Endothelial cell (in vitro differentiated cells): Measurements from ENCODE around the gene CACYBP. TPM values are rescaled to one million over a fixed set of nuclear protein-coding genes. Genes with fewer than 3 reads are reported as not detected.
A peak's percentile ranks its signal among the peaks of the same experiment; 100 is the strongest.

Experiments used
- DNase-seq: peaks from one replicate; pipeline ENCODE4 v3.0.0; 2021; ENCODE audit warnings: low spot score
- H3K27ac Mint-ChIP-seq: one replicate; pipeline ENCODE4 v1.8.0; 2021; ENCODE audit warnings: mixed read lengths, inconsistent platforms; ENCODE audit not compliant: unreplicated experiment
- H3K27me3 Mint-ChIP-seq: one replicate; pipeline ENCODE4 v1.8.0; 2021; ENCODE audit warnings: mild to moderate bottlenecking, moderate library complexity, mixed read lengths, inconsistent platforms; ENCODE audit not compliant: unreplicated experiment
- H3K36me3 Mint-ChIP-seq: one replicate; pipeline ENCODE4 v1.8.0; 2021; ENCODE audit warnings: mild to moderate bottlenecking, low read depth, mixed read lengths, inconsistent platforms; ENCODE audit not compliant: unreplicated experiment
- H3K4me1 Mint-ChIP-seq: one replicate; pipeline ENCODE4 v1.8.0; 2021; ENCODE audit warnings: mild to moderate bottlenecking, mixed read lengths, inconsistent platforms; ENCODE audit not compliant: unreplicated experiment
- H3K4me3 Mint-ChIP-seq: one replicate; pipeline ENCODE4 v1.8.0; 2021; ENCODE audit warnings: mild to moderate bottlenecking, mixed read lengths, inconsistent platforms; ENCODE audit not compliant: unreplicated experiment
- H3K9me3 Mint-ChIP-seq: one replicate; pipeline ENCODE4 v1.8.0; 2021; ENCODE audit warnings: mixed read lengths, inconsistent platforms; ENCODE audit not compliant: unreplicated experiment
- CTCF ChIP-seq: fragments of 200-600 bp; sonication (generic); IDR thresholded peaks from one replicate; pipeline ENCODE4 v1.5.0; 2021; ENCODE audit warnings: antibody characterized with exemption; ENCODE audit not compliant: unreplicated experiment
- total RNA-seq: library from RNA; stranded (reverse); fragmentation: NEBNext Ultra II Directional; extraction: Animal tissue kit (Norgen Biotek cat#: 25700); gene quantifications from one replicate; pipeline ENCODE4 v1.2.1, GENCODE V29; 2021; ENCODE audit not compliant: unreplicated experiment

CACYBP gene
- total RNA-seq, 1 donor from 2014 or later = 95.0 TPM

- H3K4me3 Mint-ChIP-seq = no peak overlapping the region
- H3K9me3 Mint-ChIP-seq = no peaks in the 10 kb centered on the region
- H3K36me3 Mint-ChIP-seq = no peaks in the 10 kb centered on the region
- H3K4me1 Mint-ChIP-seq = peaks cover 32% of the 10 kb centered on the region
- TF ChIP-seq CTCF = no peak
- H3K27ac Mint-ChIP-seq = no peak overlapping the region
- H3K27me3 Mint-ChIP-seq = peaks cover 13% of the 10 kb centered on the region
- DNase-seq = no peak
Observed at GRCh38 chr1:175003521-175003920, 3.8 kb downstream of the CACYBP start.

GRCh38 chr1:175005085-175005783 is 5.5 kb downstream of the CACYBP start:
- Mint-ChIP-seq H3K27ac (no peak overlapping the region), H3K36me3 (peaks cover 5% of the 10 kb centered on the region), H3K4me1 (peaks cover 37% of the 10 kb centered on the region), H3K9me3 (no peaks in the 10 kb centered on the region), H3K27me3 (peaks cover 13% of the 10 kb centered on the region), H3K4me3 (no peak overlapping the region)
- no peak for TF ChIP-seq CTCF
- no peak for DNase-seq

- DNase-seq = no peak
- Mint-ChIP-seq H3K27ac (peak overlapping the region; percentile 79), H3K27me3 (peaks cover 4% of the 10 kb centered on the region), H3K36me3 (peaks cover 15% of the 10 kb centered on the region), H3K4me3 (peak overlapping the region; percentile 2), H3K9me3 (no peaks in the 10 kb centered on the region), H3K4me1 (peaks cover 12% of the 10 kb centered on the region)
- TF ChIP-seq CTCF = no peak
Observed at GRCh38 chr1:175009532-175009931, 9.8 kb downstream of the CACYBP start.

- H3K27ac Mint-ChIP-seq = no peak overlapping the region
- no peak for TF ChIP-seq CTCF
- no peak overlapping the region for H3K4me3 Mint-ChIP-seq
- H3K4me1 Mint-ChIP-seq = peaks cover 5% of the 10 kb centered on the region
- no peaks in the 10 kb centered on the region for H3K9me3 Mint-ChIP-seq
- H3K36me3 Mint-ChIP-seq = peaks cover 28% of the 10 kb centered on the region
- DNase-seq = no peak
- H3K27me3 Mint-ChIP-seq = no peaks in the 10 kb centered on the region
Observed at GRCh38 chr1:175013445-175013844, 13.7 kb downstream of the CACYBP start.

- H3K27me3 Mint-ChIP-seq = no peaks in the 10 kb centered on the region
- TF ChIP-seq CTCF = no peak
- no peaks in the 10 kb centered on the region for H3K9me3 Mint-ChIP-seq
- H3K4me3 Mint-ChIP-seq = no peak overlapping the region
- no peak overlapping the region for H3K27ac Mint-ChIP-seq
- no peaks in the 10 kb centered on the region for H3K4me1 Mint-ChIP-seq
- DNase-seq = no peak
- H3K36me3 Mint-ChIP-seq = peaks cover 26% of the 10 kb centered on the region
Observed at GRCh38 chr1:175015243-175015642, 15.5 kb downstream of the CACYBP start.
